CD14-positive monocyte (primary cell): ENCODE data around the gene NUP50. TPM values are rescaled to one million over a fixed set of nuclear protein-coding genes. Genes with fewer than 3 reads are reported as not detected.

Source experiments
- DNase-seq, 3 donors: peaks; one replicate each; pipeline ENCODE4 v3.0.0-alpha.2; 2011 to 2022
- H2AFZ ChIP-seq: 2 replicates; pipeline ENCODE4 v1.6.0; 2012; ENCODE audit warnings: mild to moderate bottlenecking, low read depth, low read length, inconsistent platforms; ENCODE audit not compliant: insufficient read depth, poor library complexity, severe bottlenecking
- H3K27ac ChIP-seq, 2 donors: 1 replicate in 1 of 2; 2 replicates in 1 of 2; pipeline ENCODE4 v1.5.1; 2012 to 2013; ENCODE audit warnings: low read length in 2 of 2, control low read depth in 1 of 2, inconsistent platforms in 1 of 2, low read depth in 1 of 2, mild to moderate bottlenecking in 1 of 2
- H3K27me3 ChIP-seq, 2 donors: one replicate each; pipeline versions ENCODE4 v1.6.0 to v1.6.1; 2011 to 2013; ENCODE audit warnings: low read length in 2 of 2; ENCODE audit not compliant: control insufficient read depth in 2 of 2, insufficient read depth in 2 of 2
- H3K36me3 ChIP-seq, 2 donors: replicated peaks in 1 of 2; 1 replicate in 1 of 2; 2 replicates in 1 of 2; pipeline versions ENCODE4 v1.5.1 to v1.6.1; 2012 to 2013; ENCODE audit warnings: low read length in 2 of 2, control low read depth in 1 of 2, inconsistent platforms in 1 of 2, mild to moderate bottlenecking in 1 of 2; ENCODE audit not compliant: insufficient read depth in 2 of 2, control insufficient read depth in 1 of 2
- H3K4me1 ChIP-seq, 2 donors: 1 replicate in 1 of 2; 2 replicates in 1 of 2; pipeline versions ENCODE4 v1.5.1 to v1.6.1; 2012 to 2013; ENCODE audit warnings: low read length in 2 of 2, control low read depth in 1 of 2, inconsistent platforms in 1 of 2, mild to moderate bottlenecking in 1 of 2, moderate library complexity in 1 of 2; ENCODE audit not compliant: insufficient read depth in 2 of 2, control insufficient read depth in 1 of 2
- H3K4me2 ChIP-seq: replicated peaks from 2 replicates; pipeline ENCODE3; 2012; ENCODE audit warnings: low read length, moderate library complexity, mild to moderate bottlenecking; ENCODE audit not compliant: poor library complexity, severe bottlenecking; ENCODE audit errors: extremely low read depth
- H3K4me3 ChIP-seq, 3 experiments: fragments of 200-600 bp in 1 of 3; sonication (generic) in 1 of 3; replicated peaks in 1 of 3; 1 replicate in 2 of 3; 2 replicates in 1 of 3; pipeline ENCODE4 v1.5.1; 2011 to 2013; ENCODE audit warnings: low read length in 3 of 3, mild to moderate bottlenecking in 3 of 3, control low read depth in 2 of 3, low read depth in 2 of 3, inconsistent platforms in 1 of 3, moderate library complexity in 1 of 3
- H3K79me2 ChIP-seq: 2 replicates; pipeline ENCODE4 v1.6.0; 2012; ENCODE audit warnings: mild to moderate bottlenecking, control low read depth, inconsistent platforms, low read length, moderate library complexity; ENCODE audit not compliant: insufficient read depth
- H3K9ac ChIP-seq: 2 replicates; pipeline ENCODE4 v1.6.0; 2017; ENCODE audit warnings: low read length, mild to moderate bottlenecking; ENCODE audit not compliant: insufficient read depth, poor library complexity, severe bottlenecking
- H3K9me3 ChIP-seq, 2 donors: replicated peaks in 1 of 2; 1 replicate in 1 of 2; 2 replicates in 1 of 2; pipeline versions ENCODE4 v1.5.1 to v1.6.1; 2012 to 2013; ENCODE audit warnings: low read length in 2 of 2, control low read depth in 1 of 2; ENCODE audit not compliant: control insufficient read depth in 1 of 2, insufficient read depth in 1 of 2
- H4K20me1 ChIP-seq: 2 replicates; pipeline ENCODE4 v1.6.0; 2012; ENCODE audit warnings: mild to moderate bottlenecking, low read length, control low read depth, moderate library complexity; ENCODE audit not compliant: insufficient read depth
- H3K27ac Mint-ChIP-seq, 7 donors: one replicate each; pipeline ENCODE4 v1.8.0; 2020; ENCODE audit warnings: mild to moderate bottlenecking in 7 of 7, mixed read lengths in 7 of 7, moderate library complexity in 6 of 7, inconsistent platforms in 2 of 7
- H3K27me3 Mint-ChIP-seq, 3 donors: one replicate each; pipeline ENCODE4 v1.8.0; 2021 to 2022; ENCODE audit warnings: low read depth in 3 of 3, mild to moderate bottlenecking in 3 of 3, mixed read lengths in 3 of 3, moderate library complexity in 3 of 3, inconsistent platforms in 1 of 3
- H3K36me3 Mint-ChIP-seq, 2 donors: one replicate each; pipeline ENCODE4 v1.8.0; 2020; ENCODE audit warnings: mixed read lengths in 2 of 2, inconsistent platforms in 1 of 2, mild to moderate bottlenecking in 1 of 2
- H3K4me1 Mint-ChIP-seq: one replicate; pipeline ENCODE4 v1.8.0; 2020; ENCODE audit warnings: mild to moderate bottlenecking, mixed read lengths
- H3K4me3 Mint-ChIP-seq, 2 donors: one replicate each; pipeline ENCODE4 v1.8.0; 2020; ENCODE audit warnings: mild to moderate bottlenecking in 2 of 2, mixed read lengths in 2 of 2, moderate library complexity in 1 of 2
- H3K9me3 Mint-ChIP-seq, 7 donors: one replicate each; pipeline ENCODE4 v1.8.0; 2020 to 2022; ENCODE audit warnings: mixed read lengths in 7 of 7, mild to moderate bottlenecking in 6 of 7, moderate library complexity in 6 of 7, inconsistent platforms in 2 of 7
- CTCF ChIP-seq: fragments of 200-600 bp; IDR thresholded peaks from one replicate; pipeline ENCODE4 v1.8.0; 2022; ENCODE audit warnings: antibody characterized with exemption, mild to moderate bottlenecking
- WGBS: methylation state at CpG from one replicate; pipeline ENCODE4 v1.1.5; 2013; ENCODE audit warnings: missing lambda C conversion rate; ENCODE audit not compliant: insufficient coverage; 5-methylcytosine and 5-hydroxymethylcytosine counted together
- intact Hi-C, 2 donors: fragments of 100-400 bp; cut with micrococcal nuclease; formaldehyde crosslinking; loops; one replicate each; pipeline versions ENCODE4 v1.15.0 to v1.15.1; 2023
- polyA plus RNA-seq, 3 donors: library from polyadenylated mRNA; depleted of rRNA in 1 of 3; unstranded in 2 of 3; stranded (reverse) in 1 of 3; fragments of 300-500 nt in 2 of 3; fragments of >200 nt in 1 of 3; fragmentation: Illumina TruSeq in 2 of 3; gene quantifications; 1 replicate in 2 of 3; 2 replicates in 1 of 3; pipeline ENCODE4 v1.2.3, GENCODE V29; 2012 to 2021

The NUP50 gene
- polyA plus RNA-seq, 3 donors = 23.4 to 28.4 (median 26.9) TPM

- Mint-ChIP-seq H3K4me3 (no peak overlapping the region), H3K4me1 (peaks cover 3% of the 10 kb centered on the region), H3K9me3 (peaks cover 0 to 2% (median 0%) of the 10 kb centered on the region in 7 donors), H3K27ac (peak overlapping the region in 2 of 7 donors; percentile 11 to 63), H3K36me3 (peaks cover 66 to 92% of the 10 kb centered on the region in 2 donors), H3K27me3 (peaks cover 0 to 2% (median 0%) of the 10 kb centered on the region in 3 donors)
- no peaks in the 10 kb centered on the region for H3K27me3 ChIP-seq
- no peaks in the 10 kb centered on the region for H3K4me1 ChIP-seq
- no peak for DNase-seq
- H3K27ac ChIP-seq = no peak overlapping the region
- intact Hi-C loops = loop anchor here (5.0 kb wide), 2 partner anchors 34 to 36 kb away; partner anchors contain the start of gene KIAA0930 (in 1 of the 2)
- 86% methylated on average over 1 of the region's 6 CpGs for WGBS
- no peak overlapping the region for H3K4me3 ChIP-seq
- H3K79me2 ChIP-seq = peaks cover 98% of the 10 kb centered on the region
- H3K4me2 ChIP-seq = no peak overlapping the region
- no peak overlapping the region for H2AFZ ChIP-seq
- H3K9me3 ChIP-seq = no peaks in the 10 kb centered on the region
- TF ChIP-seq CTCF = no peak
- no peak overlapping the region for H3K9ac ChIP-seq
- peaks cover 100% of the 10 kb centered on the region for H4K20me1 ChIP-seq
- H3K36me3 ChIP-seq = peaks cover 88 to 98% of the 10 kb centered on the region in 2 donors
Observed at GRCh38 chr22:45206233-45206632, 42.5 kb downstream of the NUP50 start.

- WGBS = 93% methylated on average over 13 of the region's 13 CpGs
- Histone ChIP-seq H3K9me3 (no peaks in the 10 kb centered on the region), H3K27ac (peak overlapping the region in 1 of 2 donors; percentile 98), H3K9ac (no peak overlapping the region), H2AFZ (no peak overlapping the region), H3K4me2 (no peak overlapping the region), H3K36me3 (peaks cover 81 to 93% of the 10 kb centered on the region in 2 donors), H3K79me2 (peaks cover 99% of the 10 kb centered on the region), H3K27me3 (no peaks in the 10 kb centered on the region), H3K4me3 (no peak overlapping the region), H3K4me1 (peaks cover 10 to 11% of the 10 kb centered on the region in 2 donors), H4K20me1 (peaks cover 100% of the 10 kb centered on the region)
- intact Hi-C loops = loop anchor here (5.0 kb wide), 2 partner anchors 35 kb away; partner anchors contain the start of gene KIAA0930 (in 1 of the 2)
- H3K4me3 Mint-ChIP-seq = no peak overlapping the region
- peaks cover 13% of the 10 kb centered on the region for H3K4me1 Mint-ChIP-seq
- H3K36me3 Mint-ChIP-seq = peaks cover 63 to 87% of the 10 kb centered on the region in 2 donors
- H3K27me3 Mint-ChIP-seq = peaks cover 0 to 2% (median 0%) of the 10 kb centered on the region in 3 donors
- H3K27ac Mint-ChIP-seq = peak overlapping the region in 1 of 7 donors; percentile 64
- no peak for TF ChIP-seq CTCF
- no peak for DNase-seq
- peaks cover 0 to 2% (median 0%) of the 10 kb centered on the region in 7 donors for H3K9me3 Mint-ChIP-seq
Observed at GRCh38 chr22:45207533-45207932, 43.8 kb downstream of the NUP50 start.
